Measurements from ENCODE around the gene FNDC10.
"Not testable (repeated sequence)": the region's sequence is repeated elsewhere in the genome, so short reads cannot be mapped to it uniquely, and the experiment has no call there.

Gene FNDC10

DNA sequence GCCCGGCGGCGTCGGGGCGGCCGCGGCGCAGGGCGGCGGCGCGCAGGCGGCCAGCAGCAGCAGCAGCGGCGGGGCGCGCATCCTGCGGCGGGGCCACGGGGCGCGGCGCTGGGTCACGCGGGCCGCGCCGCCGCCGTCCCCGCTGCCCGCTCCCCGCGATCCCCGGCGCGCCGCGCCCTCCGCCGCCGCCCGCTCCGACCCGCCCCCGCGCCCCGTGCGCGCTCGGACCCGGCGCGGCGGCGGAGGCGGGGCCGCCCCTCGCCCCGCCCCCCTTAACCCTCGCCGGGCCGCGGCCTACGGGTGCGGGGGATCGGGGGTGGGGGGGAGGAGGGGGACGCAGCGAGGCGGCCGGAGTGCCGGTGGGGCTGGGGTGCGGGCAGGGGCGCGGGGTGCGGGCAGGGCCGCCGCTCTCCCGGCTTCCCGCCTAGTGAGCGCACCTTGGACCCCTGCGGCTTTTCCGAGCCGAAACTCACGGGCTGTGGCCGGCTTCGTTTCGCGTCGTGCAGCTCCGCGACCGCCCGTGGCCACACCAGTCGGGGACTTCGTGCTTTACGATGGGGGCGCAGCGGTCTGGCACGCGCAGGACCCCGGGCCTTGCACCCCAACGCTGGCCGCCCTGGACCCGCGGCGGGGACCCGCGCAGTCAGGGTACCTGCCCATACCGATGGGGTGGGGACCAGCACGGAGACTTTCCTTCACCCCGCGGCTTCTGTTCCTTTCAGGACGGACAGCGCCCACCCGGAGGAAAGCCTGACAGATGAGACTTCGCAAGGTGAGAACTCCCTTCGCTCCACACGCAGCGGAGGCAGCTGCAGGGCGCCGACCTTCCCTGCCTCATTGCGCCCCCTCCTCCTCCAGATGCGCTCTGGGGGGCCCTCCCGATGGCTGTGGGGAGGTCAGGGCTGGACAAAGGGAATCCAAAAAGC is at the start of gene FNDC10:
FNDC10 (minus strand) TSS at position 201 of the 926 bp plus-strand sequence; CDS start at position 81, 120 bp downstream.
- Mint-ChIP-seq H3K4me1 (peaks cover 5% of the 10 kb centered on the region), H3K4me3 (peak within 1 kb of the TSS; percentile 76), H3K9me3 (no peaks in the 10 kb centered on the region), H3K27ac (no peak within 1 kb of the TSS), H3K27me3 (ENCODE audit: low read depth, poor library complexity) (peaks cover 49% of the 10 kb centered on the region), H3K36me3 (ENCODE audit: low read depth) (no peaks in the 10 kb centered on the region)
- DNase-seq = peak; percentile 50
- TF ChIP-seq CTCF (IDR thresholded peaks at IDR 0.05) = no peak

DNA sequence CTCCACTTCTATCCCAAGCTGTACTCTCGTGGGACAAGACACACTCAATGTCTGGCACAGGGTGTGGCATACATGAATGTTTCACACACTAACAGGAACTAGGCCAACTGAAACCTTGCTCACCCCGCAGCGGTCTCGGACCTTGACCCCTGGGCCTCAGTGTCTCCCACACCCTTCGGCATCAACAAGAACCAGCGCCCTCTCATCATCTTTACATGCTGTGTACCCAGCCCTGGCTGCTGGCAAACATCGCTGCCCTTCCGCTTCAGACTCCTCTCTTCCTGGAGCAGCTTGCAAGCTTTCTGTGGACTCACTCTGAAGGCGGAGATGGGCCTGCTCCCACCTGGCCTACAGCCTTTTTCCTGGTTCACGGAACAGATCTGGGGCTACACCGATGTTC is 48.3 kb upstream of the FNDC10 start:
- H3K4me1 Mint-ChIP-seq; H3K4me3 Mint-ChIP-seq; DNase-seq; H3K27ac Mint-ChIP-seq; H3K9me3 Mint-ChIP-seq; H3K27me3 Mint-ChIP-seq (ENCODE audit: low read depth, poor library complexity): not testable (repeated sequence)
- peaks cover 67% of the 10 kb centered on the region for H3K36me3 Mint-ChIP-seq (ENCODE audit: low read depth)

DNA sequence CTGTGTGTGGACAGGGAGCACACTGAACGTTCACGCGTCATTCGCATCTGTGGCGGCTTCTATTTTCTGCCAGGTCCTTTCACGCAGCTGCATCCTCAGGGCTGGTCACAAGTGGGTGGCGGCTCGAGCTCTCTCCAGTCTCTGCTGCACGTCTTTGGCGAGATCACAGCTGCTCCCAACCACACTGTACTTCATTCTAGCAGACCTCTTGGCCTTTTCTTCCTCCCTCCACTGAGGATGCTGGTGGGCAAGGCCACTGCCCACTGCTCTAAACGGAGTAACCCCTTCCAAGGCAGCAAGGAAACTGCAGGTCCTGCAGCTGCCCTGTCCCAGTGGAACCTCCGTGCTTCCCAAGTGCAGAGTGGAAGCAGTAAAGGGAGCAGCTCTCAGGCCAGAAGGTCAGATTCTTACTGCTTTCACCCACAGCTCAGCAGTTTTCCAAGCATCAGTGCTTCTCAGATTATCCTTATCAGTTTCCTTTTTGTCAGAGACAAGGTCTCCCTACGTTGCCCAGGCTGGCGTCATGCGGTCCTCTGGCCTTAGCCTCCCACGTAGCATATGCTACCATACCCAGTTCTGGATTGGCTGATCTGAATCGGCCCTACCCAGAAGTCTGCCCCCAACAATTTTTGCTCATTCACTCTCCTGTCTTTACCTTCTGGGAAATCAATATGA is 47.8 kb upstream of the FNDC10 start:
- not testable (repeated sequence) for DNase-seq; H3K9me3 Mint-ChIP-seq; H3K4me3 Mint-ChIP-seq; H3K27me3 Mint-ChIP-seq (ENCODE audit: low read depth, poor library complexity); H3K4me1 Mint-ChIP-seq; H3K27ac Mint-ChIP-seq
- H3K36me3 Mint-ChIP-seq (ENCODE audit: low read depth) = peaks cover 66% of the 10 kb centered on the region

DNA sequence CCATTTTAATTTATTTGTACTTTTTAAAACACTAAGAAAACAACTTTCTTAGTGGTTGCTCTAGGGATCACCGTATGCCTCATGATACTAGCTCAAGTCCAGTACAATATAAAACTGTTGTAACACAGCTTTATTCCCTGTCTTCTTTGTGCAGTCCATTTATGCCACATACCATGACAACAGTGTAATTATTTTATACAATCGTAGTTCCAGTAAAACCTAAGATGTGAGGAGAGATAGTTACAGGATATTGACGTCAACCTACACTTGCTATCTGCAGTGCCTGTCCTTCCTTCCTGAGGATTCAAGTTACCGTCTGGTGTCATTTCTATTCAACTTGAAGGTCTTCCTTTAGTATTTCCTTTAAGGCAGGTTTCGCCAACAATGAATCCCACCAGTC is 46.4 kb upstream of the FNDC10 start:
- not testable (repeated sequence) for DNase-seq; H3K4me1 Mint-ChIP-seq; H3K9me3 Mint-ChIP-seq; H3K4me3 Mint-ChIP-seq; H3K27ac Mint-ChIP-seq; H3K27me3 Mint-ChIP-seq (ENCODE audit: low read depth, poor library complexity)
- H3K36me3 Mint-ChIP-seq (ENCODE audit: low read depth) = peaks cover 54% of the 10 kb centered on the region

- not testable (repeated sequence) for H3K9me3 Mint-ChIP-seq; H3K27me3 Mint-ChIP-seq (ENCODE audit: low read depth, poor library complexity); DNase-seq; H3K4me3 Mint-ChIP-seq; H3K4me1 Mint-ChIP-seq; H3K27ac Mint-ChIP-seq
- H3K36me3 Mint-ChIP-seq (ENCODE audit: low read depth) = peaks cover 10% of the 10 kb centered on the region
These were observed 41.0 kb upstream of the FNDC10 start for GRCh38 chr1:1640711-1641461.

- not testable (repeated sequence) for H3K4me1 Mint-ChIP-seq; DNase-seq; H3K27me3 Mint-ChIP-seq (ENCODE audit: low read depth, poor library complexity); H3K4me3 Mint-ChIP-seq; H3K9me3 Mint-ChIP-seq; H3K36me3 Mint-ChIP-seq (ENCODE audit: low read depth); H3K27ac Mint-ChIP-seq
These were observed 40.1 kb upstream of the FNDC10 start for GRCh38 chr1:1640081-1640480.

DNA sequence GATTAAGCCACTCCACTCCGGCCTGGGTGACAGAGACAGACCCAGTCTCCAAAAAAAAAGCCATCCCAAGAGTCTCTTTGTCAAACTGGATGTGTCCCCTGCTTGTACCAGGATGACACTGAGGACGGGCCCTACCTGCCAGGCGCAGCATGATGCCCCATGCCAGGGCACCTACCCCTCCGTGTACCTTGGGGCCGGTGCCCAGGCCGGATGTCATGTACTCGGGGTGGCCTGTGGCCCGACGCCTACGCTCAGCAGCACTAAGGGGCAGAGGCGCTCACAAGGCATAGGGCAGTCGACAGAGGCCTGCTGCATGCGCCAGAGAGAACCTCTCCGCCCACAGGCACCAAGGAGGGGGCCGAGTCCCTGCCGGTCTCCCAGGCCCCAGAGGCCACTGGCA is 39.4 kb upstream of the FNDC10 start:
- not testable (repeated sequence) for H3K36me3 Mint-ChIP-seq (ENCODE audit: low read depth); H3K27ac Mint-ChIP-seq; H3K27me3 Mint-ChIP-seq (ENCODE audit: low read depth, poor library complexity); H3K4me1 Mint-ChIP-seq; DNase-seq; H3K9me3 Mint-ChIP-seq; H3K4me3 Mint-ChIP-seq

GRCh38 chr1:1638528-1638927 is 38.6 kb upstream of the FNDC10 start:
- not testable (repeated sequence) for H3K4me1 Mint-ChIP-seq; H3K9me3 Mint-ChIP-seq; DNase-seq; H3K4me3 Mint-ChIP-seq; H3K36me3 Mint-ChIP-seq (ENCODE audit: low read depth); H3K27me3 Mint-ChIP-seq (ENCODE audit: low read depth, poor library complexity); H3K27ac Mint-ChIP-seq

DNA sequence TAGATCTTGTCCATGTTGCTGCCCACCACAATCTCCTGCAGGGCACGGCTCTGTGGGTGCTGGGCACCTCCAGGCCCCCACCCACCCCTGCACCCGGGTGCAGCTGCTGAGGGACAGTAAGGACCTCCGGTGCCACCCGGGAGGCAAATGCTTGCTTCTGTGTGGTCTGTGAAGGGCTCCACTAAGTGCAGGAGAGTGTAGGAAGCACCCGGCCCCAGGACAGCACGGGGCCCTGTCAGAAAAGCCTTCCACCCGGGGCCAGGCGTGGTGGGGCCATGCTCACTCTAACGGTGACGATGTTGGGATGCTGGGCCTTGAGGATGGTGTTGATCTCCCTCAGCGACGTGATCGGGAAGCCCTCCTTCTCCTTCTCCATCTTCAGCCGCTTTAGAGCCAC is 37.5 kb upstream of the FNDC10 start:
- H3K36me3 Mint-ChIP-seq (ENCODE audit: low read depth); H3K4me3 Mint-ChIP-seq; H3K4me1 Mint-ChIP-seq; DNase-seq; H3K27ac Mint-ChIP-seq; H3K27me3 Mint-ChIP-seq (ENCODE audit: low read depth, poor library complexity); H3K9me3 Mint-ChIP-seq: not testable (repeated sequence)

DNA sequence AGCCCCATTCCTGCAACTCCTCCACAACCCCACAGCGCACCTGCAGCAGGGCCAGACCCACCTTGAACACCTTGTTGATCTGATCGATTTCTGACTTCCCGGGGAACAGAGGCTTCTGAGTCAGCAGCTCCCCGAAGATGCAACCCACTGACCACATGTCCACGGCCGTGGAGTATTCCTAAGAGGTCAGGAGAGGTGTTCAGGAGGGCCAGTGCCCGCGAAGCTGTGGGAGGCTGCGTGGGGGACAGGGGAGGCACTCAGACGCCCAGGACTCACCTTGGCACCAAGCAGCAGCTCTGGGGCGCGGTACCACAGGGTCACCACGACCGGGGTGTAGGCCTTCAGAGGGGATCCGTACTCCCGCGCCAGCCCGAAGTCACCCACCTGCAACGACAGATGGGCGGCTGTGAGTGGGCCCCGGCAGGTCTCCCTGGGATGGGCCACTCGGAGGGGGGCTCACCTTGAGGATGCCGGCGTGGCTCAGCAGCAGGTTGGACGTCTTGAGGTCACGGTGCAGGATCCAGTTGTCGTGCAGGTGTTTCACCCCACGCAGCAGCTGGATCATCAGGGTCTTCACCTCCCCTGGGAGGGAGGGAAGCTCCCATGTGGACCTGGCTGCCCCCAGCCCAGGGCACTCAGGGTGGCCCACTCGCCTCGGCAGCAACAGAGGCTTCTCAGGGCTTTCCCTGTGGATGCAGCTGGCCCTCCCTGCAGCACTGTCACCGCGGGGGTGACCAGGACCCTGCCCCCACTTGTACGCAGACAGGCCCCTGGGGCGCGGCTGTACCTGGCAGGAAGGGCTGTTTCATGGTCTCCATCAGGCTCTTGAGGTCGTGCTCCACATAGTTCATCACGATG is 36.9 kb upstream of the FNDC10 start:
- H3K4me1 Mint-ChIP-seq; DNase-seq; H3K27me3 Mint-ChIP-seq (ENCODE audit: low read depth, poor library complexity); H3K4me3 Mint-ChIP-seq; H3K36me3 Mint-ChIP-seq (ENCODE audit: low read depth); H3K9me3 Mint-ChIP-seq; H3K27ac Mint-ChIP-seq: not testable (repeated sequence)

- DNase-seq; H3K27ac Mint-ChIP-seq; H3K4me3 Mint-ChIP-seq; H3K4me1 Mint-ChIP-seq; H3K36me3 Mint-ChIP-seq (ENCODE audit: low read depth); H3K9me3 Mint-ChIP-seq: not testable (repeated sequence)
- peaks cover 13% of the 10 kb centered on the region for H3K27me3 Mint-ChIP-seq (ENCODE audit: low read depth, poor library complexity)
These were observed 34.7 kb upstream of the FNDC10 start for GRCh38 chr1:1634613-1635012.

GRCh38 chr1:1633409-1633808 is 33.5 kb upstream of the FNDC10 start:
- H3K36me3 Mint-ChIP-seq (ENCODE audit: low read depth); H3K4me3 Mint-ChIP-seq; H3K9me3 Mint-ChIP-seq; DNase-seq; H3K4me1 Mint-ChIP-seq; H3K27ac Mint-ChIP-seq: not testable (repeated sequence)
- peaks cover 15% of the 10 kb centered on the region for H3K27me3 Mint-ChIP-seq (ENCODE audit: low read depth, poor library complexity)

Measured in nephron progenitor cell (in vitro differentiated cells).